ENCODE measurements around the gene TMEM223.

TMEM223 gene

GRCh38 chr11:62747475-62748160 lies 44.2 kb downstream of the TMEM223 start:
- Histone ChIP-seq H2AFZ (ENCODE audit: low read depth, low read length) (no peak overlapping the region), H3K27ac (ENCODE audit: low read length) (no peak overlapping the region), H3K9ac (ENCODE audit: low read length) (no peak overlapping the region), H3K27me3 (ENCODE audit: low read depth, low read length) (no peaks in the 10 kb centered on the region), H3K36me3 (replicated peaks; ENCODE audit: low read depth, low read length) (peaks cover 9% of the 10 kb centered on the region), H3K4me3 (ENCODE audit: low read length) (no peak overlapping the region), H4K20me1 (ENCODE audit: insufficient read depth, low read length) (no peaks in the 10 kb centered on the region), H3K4me1 (ENCODE audit: low read length) (no peaks in the 10 kb centered on the region), H3K9me3 (ENCODE audit: insufficient read depth, low read length) (no peaks in the 10 kb centered on the region), H3K4me2 (ENCODE audit: low read length) (no peak overlapping the region), H3K79me2 (ENCODE audit: low read length) (no peaks in the 10 kb centered on the region)
- TF ChIP-seq EZH2phosphoT487 (IDR thresholded peaks at IDR 0.05; ENCODE audit: low read depth), result no peak
- TF ChIP-seq CTCF (IDR thresholded peaks at IDR 0.05; ENCODE audit: low read depth, low read length), result no peak
